GM12892 (cell line): ENCODE measurements around the gene MED22. TPM values are rescaled to one million over a fixed set of nuclear protein-coding genes. Genes with fewer than 3 reads are reported as not detected.
"Not testable (repeated sequence)": the region's sequence is repeated elsewhere in the genome, so short reads cannot be mapped to it uniquely, and the experiment has no call there.

Source experiments
- DNase-seq: peaks from one replicate; pipeline ENCODE4 v3.0.0; 2011; ENCODE audit not compliant: insufficient read length
- FAIRE-seq: peaks from 2 replicates; lab custom pipeline; 2011; peaks lifted over from hg19 to GRCh38; lab: Jason Lieb, UNC
- POLR2A ChIP-seq: IDR thresholded peaks from 2 replicates; pipeline ENCODE4 v1.6.1; 2011; ENCODE audit warnings: low read depth, low read length, control low read depth
- POLR2AphosphoS5 ChIP-seq: IDR thresholded peaks from 2 replicates; pipeline ENCODE4 v1.6.1; 2011; ENCODE audit warnings: low read depth, low read length, control low read depth
- TAF1 ChIP-seq: IDR thresholded peaks from 2 replicates; pipeline ENCODE4 v1.6.1; 2011; ENCODE audit warnings: low read depth, mild to moderate bottlenecking, control low read depth, low read length, borderline replicate concordance
- polyA plus RNA-seq: library from polyadenylated mRNA; unstranded; fragments of >200 nt; gene quantifications from one replicate; pipeline ENCODE4 v1.2.1, GENCODE V29; 2012; ENCODE audit warnings: missing spikeins, inconsistent platforms; ENCODE audit not compliant: missing spikeins

Gene MED22
- 10.1 TPM for polyA plus RNA-seq

DNA sequence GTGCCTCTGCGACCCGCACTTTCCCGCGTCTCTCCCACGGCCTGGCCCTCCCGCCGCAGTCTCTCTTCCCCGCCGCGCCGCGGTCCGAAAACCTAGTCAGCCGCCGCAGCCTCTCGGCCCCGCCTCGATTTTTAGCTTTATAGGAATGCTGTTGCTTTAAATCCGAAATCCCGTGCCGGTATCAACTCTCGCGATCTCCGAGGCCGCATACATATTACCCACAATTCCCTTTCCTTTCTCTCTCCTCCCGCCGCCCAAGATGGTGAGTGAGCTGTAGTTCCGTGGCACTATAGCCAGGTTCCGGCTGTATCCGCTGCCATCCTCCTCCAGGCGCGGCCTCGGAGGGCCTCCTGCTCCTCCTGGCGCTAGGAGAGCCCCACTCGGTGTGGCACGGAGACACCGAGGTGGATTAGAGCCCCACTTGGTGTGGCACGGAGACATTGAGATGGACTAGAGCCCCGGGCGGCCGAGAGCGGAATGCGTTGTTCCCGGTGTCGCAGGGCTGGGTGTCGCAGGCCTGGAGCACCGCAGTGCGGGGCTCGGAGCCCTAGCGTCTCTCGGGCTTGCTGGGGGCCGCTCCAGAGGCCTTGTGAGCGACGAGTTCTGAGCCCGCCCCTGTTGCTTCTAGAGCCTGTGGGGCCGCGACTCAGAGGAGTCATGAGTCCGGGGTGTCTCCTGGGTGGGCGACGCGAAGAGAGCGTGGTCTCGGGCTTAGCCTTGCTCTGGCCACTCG is at the start of gene MED22, which contains the start of gene RPL7A:
Gene MED22 (minus strand): TSS at position 147 of the 733 bp plus-strand sequence. CDS start 1,469 bp downstream, outside the sequence.
Gene RPL7A (plus strand): TSS at position 234 of the 733 bp plus-strand sequence. CDS start 26 bp downstream, at position 260.
- FAIRE-seq (peak; percentile 86), DNase-seq (peak; percentile 84)
- peak; percentile 100 for TF ChIP-seq TAF1
- peak; percentile 99 for TF ChIP-seq POLR2A
- TF ChIP-seq POLR2AphosphoS5: peak; percentile 100

DNA sequence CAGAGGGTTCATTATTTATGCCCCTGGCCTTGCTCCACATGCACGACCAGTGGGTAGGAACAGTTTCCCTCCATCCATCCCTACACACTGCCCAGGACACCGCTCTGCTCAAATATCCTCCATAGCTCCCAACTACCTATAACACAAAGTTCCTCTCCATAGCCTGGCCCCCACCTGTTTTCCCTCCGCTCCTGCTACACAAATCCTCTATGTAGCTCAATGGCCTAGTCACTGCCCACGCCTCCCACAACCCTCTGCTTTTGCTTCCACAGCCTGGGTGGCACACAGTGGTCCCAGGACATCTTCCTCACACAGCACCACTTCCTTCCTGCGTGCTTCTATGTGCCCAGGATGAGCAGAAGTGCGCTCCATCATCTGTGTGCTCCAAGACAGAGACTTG is 49.4 kb upstream of the MED22 start:
- FAIRE-seq: no peak
- no peak for DNase-seq

GRCh38 chr9:133396952-133397351 is 49.0 kb upstream of the MED22 start:
- no peak for TF ChIP-seq POLR2A
- no peak for TF ChIP-seq POLR2AphosphoS5
- no peak for TF ChIP-seq TAF1
- FAIRE-seq (no peak), DNase-seq (no peak)

More for the DNA sequence above, 49.4 kb upstream of the MED22 start:
- no peak for TF ChIP-seq TAF1
- TF ChIP-seq POLR2A: no peak
- no peak for TF ChIP-seq POLR2AphosphoS5

DNA sequence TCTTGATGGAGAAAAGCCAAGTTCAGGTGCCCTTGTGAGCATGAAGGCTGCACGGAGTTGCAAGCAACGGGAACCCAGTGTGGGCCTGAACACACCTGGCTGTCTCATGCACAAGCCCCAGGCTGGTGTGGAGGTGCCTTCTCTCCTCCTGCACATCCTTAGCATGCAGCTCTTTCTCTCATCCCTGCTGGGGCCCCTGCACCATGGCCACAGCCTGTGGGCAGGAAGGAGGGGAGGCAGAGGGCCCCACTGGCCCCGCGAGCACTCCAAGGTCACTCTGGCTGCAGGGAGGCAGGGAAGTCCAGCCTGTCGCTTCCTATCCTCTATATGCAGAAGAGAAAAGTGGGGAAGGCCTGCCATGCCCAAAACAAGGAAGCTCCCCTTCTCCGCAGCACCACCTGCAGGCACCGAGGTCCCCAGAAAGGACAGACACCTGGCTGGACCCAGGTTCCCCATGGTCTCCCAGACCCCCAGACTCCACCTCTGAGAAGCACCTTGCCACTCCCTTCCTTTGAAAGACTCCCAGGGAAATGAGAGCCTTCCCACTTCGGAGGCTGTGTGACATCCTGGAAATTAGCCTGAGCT is 46.8 kb upstream of the MED22 start:
- no peak for TF ChIP-seq POLR2AphosphoS5
- TF ChIP-seq POLR2A: no peak
- FAIRE-seq (no peak), DNase-seq (no peak)

DNA sequence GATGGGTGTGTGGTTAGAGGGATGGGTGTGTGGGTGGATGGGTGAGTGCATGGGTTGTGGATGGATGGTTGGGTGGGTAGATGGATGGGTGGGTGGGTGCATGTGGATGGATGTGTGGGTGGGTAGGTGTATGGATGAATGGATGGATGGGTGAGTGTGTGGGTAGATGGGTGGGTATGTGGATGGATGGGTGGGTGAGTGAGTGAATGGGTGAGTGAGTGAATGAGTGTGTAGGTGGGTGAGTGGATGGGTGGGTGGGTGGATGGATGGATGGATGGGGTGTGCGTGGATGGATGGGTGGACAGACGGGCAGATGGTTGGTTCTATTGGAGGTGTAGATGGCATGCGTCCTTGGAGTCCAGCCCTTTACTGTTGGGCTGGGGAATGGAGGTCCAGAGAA is 45.5 kb upstream of the MED22 start:
- FAIRE-seq (no peak), DNase-seq (no peak)
- TF ChIP-seq POLR2A (no peak), TAF1 (no peak), POLR2AphosphoS5 (no peak)

GRCh38 chr9:133392308-133392707 is 44.4 kb upstream of the MED22 start:
- not testable (repeated sequence) for FAIRE-seq, DNase-seq

- DNase-seq, FAIRE-seq: not testable (repeated sequence)
Observed at GRCh38 chr9:133391449-133391848, 43.5 kb upstream of the MED22 start.

GRCh38 chr9:133390713-133391112 is 42.8 kb upstream of the MED22 start:
- DNase-seq (no peak), FAIRE-seq (no peak)
- TF ChIP-seq POLR2AphosphoS5: no peak

DNA sequence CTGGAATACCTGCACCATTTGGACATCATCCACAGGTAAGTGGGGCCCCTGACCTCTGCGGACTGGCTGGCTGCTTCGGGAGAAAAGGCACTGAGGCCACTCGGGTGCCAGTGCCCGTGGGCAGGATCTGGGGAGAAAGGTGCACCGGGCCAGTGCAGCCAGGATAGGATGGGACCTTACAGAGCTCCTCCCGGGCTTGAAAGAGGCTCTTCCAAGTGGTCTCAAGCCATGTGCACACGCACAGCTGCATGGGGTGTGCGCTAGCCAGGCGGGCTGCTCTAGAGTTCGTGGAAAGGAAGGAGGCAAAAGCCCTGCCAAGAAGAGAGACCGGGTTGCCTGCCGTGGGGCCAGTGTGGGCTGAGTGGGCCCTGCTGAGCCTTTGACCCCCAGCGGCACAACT is 41.6 kb upstream of the MED22 start:
- FAIRE-seq (no peak), DNase-seq (no peak)
- TF ChIP-seq TAF1: no peak
- TF ChIP-seq POLR2A: no peak
- no peak for TF ChIP-seq POLR2AphosphoS5

DNA sequence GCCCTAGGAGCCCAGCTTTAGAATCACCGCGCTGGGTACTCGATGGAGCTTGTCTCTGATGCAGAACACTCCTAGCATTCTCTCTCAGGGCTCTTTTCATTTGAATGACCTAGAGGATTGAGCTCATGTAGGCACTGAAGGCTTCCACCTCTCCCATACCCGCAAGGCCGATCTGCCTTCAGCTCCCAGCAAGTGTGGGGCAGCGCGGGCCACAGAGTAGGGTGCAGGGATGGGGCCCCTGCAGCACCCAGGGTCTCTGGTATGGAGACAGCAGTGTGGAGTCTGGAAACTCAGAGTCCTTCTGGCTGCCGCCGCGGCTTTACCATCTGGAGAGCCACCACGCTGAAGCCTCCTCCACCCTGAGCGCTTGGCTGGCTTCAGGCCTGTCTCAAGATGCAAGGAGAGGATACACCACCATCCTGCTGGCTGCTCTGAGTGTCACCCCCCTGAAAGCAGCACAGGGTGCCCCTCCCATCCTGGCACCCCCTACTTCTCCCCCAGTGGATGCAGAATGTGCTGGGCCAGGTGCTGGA is 41.2 kb upstream of the MED22 start:
- DNase-seq: no peak
- FAIRE-seq: no peak
- TF ChIP-seq POLR2A (no peak), POLR2AphosphoS5 (no peak), TAF1 (no peak)

DNA sequence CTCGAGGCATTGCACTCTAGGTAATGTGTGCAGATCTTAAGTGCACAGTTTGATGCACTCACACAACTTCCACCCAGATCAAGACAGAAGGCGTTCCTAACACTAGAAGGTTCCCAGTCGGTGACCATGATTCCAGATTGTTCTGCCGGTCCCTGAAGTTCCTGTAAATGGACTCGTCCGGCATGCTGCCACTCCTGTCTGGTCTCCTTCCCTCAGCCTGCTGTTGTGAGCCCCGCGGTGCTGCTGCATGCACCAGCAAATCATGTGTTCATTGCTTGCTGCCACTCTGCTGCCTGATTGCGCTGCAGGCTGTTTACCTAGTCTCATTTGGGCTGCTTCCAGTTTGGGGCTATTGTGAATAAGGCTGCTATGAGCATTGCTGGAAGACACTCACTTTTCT is 39.7 kb upstream of the MED22 start:
- TF ChIP-seq POLR2AphosphoS5 (no peak), POLR2A (no peak), TAF1 (no peak)
- no peak for FAIRE-seq
- no peak for DNase-seq

DNA sequence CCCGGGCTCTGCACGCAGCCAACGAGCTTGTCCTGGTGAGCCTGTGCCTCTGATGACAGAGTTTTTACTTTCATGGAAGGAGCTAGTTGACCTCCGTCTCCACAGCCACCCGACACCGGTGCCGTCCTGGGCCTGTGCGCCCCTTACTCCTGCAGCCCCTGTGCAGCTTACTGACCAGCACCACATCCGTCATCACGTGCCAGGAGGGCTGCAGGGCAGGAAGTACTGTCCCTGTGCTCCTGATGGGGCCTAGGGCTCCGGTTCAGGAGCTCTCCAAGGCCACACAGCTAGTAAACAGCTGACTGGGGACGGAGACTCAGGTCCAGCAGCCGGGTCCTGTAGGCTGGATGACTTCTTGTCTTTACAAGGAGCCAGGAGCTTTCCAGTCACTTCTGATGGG is 38.4 kb upstream of the MED22 start:
- TF ChIP-seq POLR2A (no peak), TAF1 (no peak), POLR2AphosphoS5 (no peak)
- no peak for FAIRE-seq
- DNase-seq: no peak

- no peak for DNase-seq
- TF ChIP-seq TAF1 (no peak), POLR2AphosphoS5 (no peak), POLR2A (no peak)
- FAIRE-seq: no peak
Observed at GRCh38 chr9:133385452-133385851, 37.5 kb upstream of the MED22 start.
